Measurements from ENCODE around the gene CD248.
A peak's percentile ranks its signal among the peaks of the same experiment; 100 is the strongest.

Gene CD248

GRCh38 chr11:66264914-66265313, 51.9 kb downstream of the CD248 start:
- CTCF ChIA-PET, result interaction anchor here (1.8 kb wide), 1 partner anchor 43 kb away, joined by 6 read pairs; no protein-coding TSS in a partner anchor
- POLR2A ChIA-PET, result interaction anchor here (0.6 kb wide), 1 partner anchor 460 kb away, joined by 8 read pairs; no protein-coding TSS in a partner anchor
- DNase-seq (ENCODE audit: extremely low spot score), result no peak
- TF ChIP-seq CTCF (IDR thresholded peaks at IDR 0.05; ENCODE audit: control extremely low read depth, extremely low read depth, low read depth, missing control alignments), result peak; percentile 40

Measured in GM10248 (cell line).